ENCODE results near the gene ZNF135.

ZNF135 gene

GRCh38 chr19:58091251-58091995, 32.3 kb downstream of the ZNF135 start:
- no peak for TF ChIP-seq TCF12 (IDR thresholded peaks at IDR 0.05; ENCODE audit: low read depth)
- TF ChIP-seq CEBPB (IDR thresholded peaks at IDR 0.05), result no peak
- no peak for TF ChIP-seq USF1 (IDR thresholded peaks at IDR 0.05)
- TF ChIP-seq NFIC (IDR thresholded peaks at IDR 0.05), result no peak
- no peak for TF ChIP-seq EGR1 (IDR thresholded peaks at IDR 0.05)
- TF ChIP-seq EP300 (IDR thresholded peaks at IDR 0.05; ENCODE audit: borderline replicate concordance), result no peak
- no peak for TF ChIP-seq TAF1 (IDR thresholded peaks at IDR 0.05; ENCODE audit: low read depth)
- TF ChIP-seq FOXM1 (IDR thresholded peaks at IDR 0.05; ENCODE audit: borderline replicate concordance, low read depth), result no peak
- TF ChIP-seq REST (IDR thresholded peaks at IDR 0.05; ENCODE audit: low read depth), result no peak
- TF ChIP-seq TEAD4 (IDR thresholded peaks at IDR 0.05), result no peak
- no peak for TF ChIP-seq MAX (IDR thresholded peaks at IDR 0.05)
- TF ChIP-seq ZBTB7A (IDR thresholded peaks at IDR 0.05; ENCODE audit: low read depth), result no peak
- no peak for TF ChIP-seq RAD21 (IDR thresholded peaks at IDR 0.05; ENCODE audit: low read depth)
- no peak for TF ChIP-seq YY1 (IDR thresholded peaks at IDR 0.05; ENCODE audit: low read depth)
- no peak for TF ChIP-seq CREB1 (IDR thresholded peaks at IDR 0.05; ENCODE audit: low read depth)

GRCh38 chr19:58093071-58093470, 34.0 kb downstream of the ZNF135 start:
- TF ChIP-seq EGR1 (IDR thresholded peaks at IDR 0.05), result no peak
- no peak for TF ChIP-seq ZBTB7A (IDR thresholded peaks at IDR 0.05; ENCODE audit: low read depth)
- no peak for TF ChIP-seq EP300 (IDR thresholded peaks at IDR 0.05; ENCODE audit: borderline replicate concordance)
- no peak for TF ChIP-seq MAX (IDR thresholded peaks at IDR 0.05)
- no peak for TF ChIP-seq YY1 (IDR thresholded peaks at IDR 0.05; ENCODE audit: low read depth)
- TF ChIP-seq TCF12 (IDR thresholded peaks at IDR 0.05; ENCODE audit: low read depth), result no peak
- TF ChIP-seq CEBPB (IDR thresholded peaks at IDR 0.05), result no peak
- no peak for TF ChIP-seq TAF1 (IDR thresholded peaks at IDR 0.05; ENCODE audit: low read depth)
- TF ChIP-seq RAD21 (IDR thresholded peaks at IDR 0.05; ENCODE audit: low read depth), result no peak
- no peak for TF ChIP-seq FOXM1 (IDR thresholded peaks at IDR 0.05; ENCODE audit: borderline replicate concordance, low read depth)
- TF ChIP-seq TEAD4 (IDR thresholded peaks at IDR 0.05), result no peak
- TF ChIP-seq REST (IDR thresholded peaks at IDR 0.05; ENCODE audit: low read depth), result no peak
- no peak for TF ChIP-seq CREB1 (IDR thresholded peaks at IDR 0.05; ENCODE audit: low read depth)
- no peak for TF ChIP-seq USF1 (IDR thresholded peaks at IDR 0.05)
- no peak for TF ChIP-seq NFIC (IDR thresholded peaks at IDR 0.05)

GRCh38 chr19:58095328-58095727, 36.2 kb downstream of the ZNF135 start:
- TF ChIP-seq TCF12 (IDR thresholded peaks at IDR 0.05; ENCODE audit: low read depth) (no peak), USF1 (IDR thresholded peaks at IDR 0.05) (no peak), TEAD4 (IDR thresholded peaks at IDR 0.05) (no peak), REST (IDR thresholded peaks at IDR 0.05; ENCODE audit: low read depth) (no peak), NFIC (IDR thresholded peaks at IDR 0.05) (no peak), CREB1 (IDR thresholded peaks at IDR 0.05; ENCODE audit: low read depth) (no peak), YY1 (IDR thresholded peaks at IDR 0.05; ENCODE audit: low read depth) (no peak)

- TF ChIP-seq MAX (IDR thresholded peaks at IDR 0.05) (no peak), CREB1 (IDR thresholded peaks at IDR 0.05; ENCODE audit: low read depth) (no peak), TAF1 (IDR thresholded peaks at IDR 0.05; ENCODE audit: low read depth) (no peak), ZBTB7A (IDR thresholded peaks at IDR 0.05; ENCODE audit: low read depth) (no peak), TCF12 (IDR thresholded peaks at IDR 0.05; ENCODE audit: low read depth) (no peak), FOXM1 (IDR thresholded peaks at IDR 0.05; ENCODE audit: borderline replicate concordance, low read depth) (no peak), EP300 (IDR thresholded peaks at IDR 0.05; ENCODE audit: borderline replicate concordance) (no peak), NFIC (IDR thresholded peaks at IDR 0.05) (no peak), TEAD4 (IDR thresholded peaks at IDR 0.05) (no peak), EGR1 (IDR thresholded peaks at IDR 0.05) (no peak), YY1 (IDR thresholded peaks at IDR 0.05; ENCODE audit: low read depth) (no peak), REST (IDR thresholded peaks at IDR 0.05; ENCODE audit: low read depth) (no peak), RAD21 (IDR thresholded peaks at IDR 0.05; ENCODE audit: low read depth) (no peak), USF1 (IDR thresholded peaks at IDR 0.05) (no peak), CEBPB (IDR thresholded peaks at IDR 0.05) (no peak)
Observed at GRCh38 chr19:58096884-58097283, 37.8 kb downstream of the ZNF135 start.

Data from Ishikawa (cell line).